SIG-M5 treated with dmso at 0.1 percent for 504 hours (cell line): ENCODE measurements around the gene DPH6.
A peak's percentile ranks its signal among the peaks of the same experiment; 100 is the strongest.

Experiments used
- DNase-seq: peaks from one replicate; lab custom pipeline; 2025; ENCODE audit not compliant: unreplicated experiment; lab: John Stamatoyannopoulos, UW

DPH6 gene

GRCh38 chr15:35545316-35545823 is 595 bp downstream of the DPH6 start:
- peak; percentile 24 for DNase-seq

DNA sequence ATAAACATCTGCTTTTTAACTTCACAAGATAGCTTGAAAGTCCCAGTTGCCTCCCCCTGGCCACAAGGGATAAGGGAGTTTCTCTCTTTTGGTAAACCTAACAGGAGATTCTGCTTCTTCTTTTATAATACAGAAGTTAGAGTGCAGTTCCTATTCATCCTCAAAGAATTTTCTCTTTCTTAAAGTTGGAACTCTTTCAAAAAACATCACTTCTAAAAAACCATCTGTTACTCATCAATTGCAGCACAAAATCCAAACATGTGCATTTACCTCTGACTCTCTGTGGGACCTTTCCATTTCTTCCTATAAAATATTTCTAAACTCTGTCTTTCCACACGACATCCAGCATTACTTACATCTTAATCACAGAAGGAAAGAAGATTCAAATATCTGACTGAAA is 5.1 kb downstream of the DPH6 start:
- DNase-seq = no peak

DNA sequence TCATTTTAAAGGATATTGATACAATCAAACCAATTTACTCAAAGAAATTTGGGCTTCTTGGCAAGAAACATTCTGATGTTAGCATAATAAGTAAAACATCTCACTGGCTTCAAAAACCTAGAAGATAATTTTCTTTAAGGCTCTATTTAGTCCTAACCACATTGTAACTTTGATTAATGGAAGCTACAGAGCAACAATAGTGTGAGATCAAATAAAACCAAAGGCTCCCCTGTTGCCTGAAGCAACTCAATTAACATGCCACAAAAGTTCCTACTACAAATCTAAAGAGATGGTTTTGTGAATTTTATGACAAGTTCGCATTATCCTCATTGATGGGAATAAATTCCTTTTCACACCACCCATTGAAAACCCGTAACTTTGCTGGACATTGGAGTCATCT is 5.9 kb downstream of the DPH6 start:
- DNase-seq = no peak

DNA sequence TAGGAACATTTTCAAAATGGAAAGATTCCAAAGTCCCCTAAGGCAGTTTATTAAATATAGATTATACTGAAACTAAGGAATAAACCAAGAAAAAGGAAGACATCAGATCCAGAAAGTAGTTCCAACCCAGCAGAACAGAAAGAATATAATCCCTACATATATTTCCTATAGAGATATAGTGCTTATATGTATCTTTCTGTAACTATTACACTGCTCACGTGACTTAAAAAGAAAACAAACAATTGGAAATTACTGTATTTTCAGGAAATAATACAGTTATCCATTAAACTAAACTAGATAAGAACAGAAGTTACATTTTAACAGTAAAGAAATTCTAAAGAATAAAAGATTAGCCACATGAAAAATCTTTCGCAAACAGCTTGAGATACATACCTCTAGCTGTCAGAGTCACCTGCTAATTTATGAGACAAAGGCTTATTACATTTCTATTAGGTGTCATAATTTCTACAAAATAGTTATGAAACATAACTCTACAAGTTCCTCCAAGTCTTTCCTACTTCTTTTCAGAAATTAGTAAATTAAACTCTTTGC is 10.5 kb downstream of the DPH6 start:
- no peak for DNase-seq

GRCh38 chr15:35533130-35534110 is 12.5 kb downstream of the DPH6 start:
- DNase-seq = no peak

- no peak for DNase-seq
Measured at GRCh38 chr15:35530698-35531097, 15.3 kb downstream of the DPH6 start.

DNA sequence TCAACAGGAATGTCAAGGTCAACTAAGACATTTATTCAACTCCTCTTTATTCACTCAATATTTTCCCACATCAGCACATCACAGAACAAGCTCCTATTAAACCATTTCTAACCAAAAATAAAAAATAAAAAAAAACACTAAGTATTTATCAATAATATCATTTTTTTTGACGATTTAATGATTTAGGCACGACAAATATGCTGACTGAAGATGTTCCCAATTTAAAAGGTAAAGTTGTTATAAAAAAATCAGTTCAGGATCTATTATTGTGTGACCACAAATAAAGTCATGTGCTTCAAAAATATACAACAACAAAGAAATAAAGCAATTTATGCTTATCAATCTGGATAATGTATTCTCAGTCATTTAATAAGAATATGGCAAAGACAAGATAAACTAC is 16.2 kb downstream of the DPH6 start:
- DNase-seq = no peak

GRCh38 chr15:35522061-35522460 is 23.9 kb downstream of the DPH6 start:
- no peak for DNase-seq

DNA sequence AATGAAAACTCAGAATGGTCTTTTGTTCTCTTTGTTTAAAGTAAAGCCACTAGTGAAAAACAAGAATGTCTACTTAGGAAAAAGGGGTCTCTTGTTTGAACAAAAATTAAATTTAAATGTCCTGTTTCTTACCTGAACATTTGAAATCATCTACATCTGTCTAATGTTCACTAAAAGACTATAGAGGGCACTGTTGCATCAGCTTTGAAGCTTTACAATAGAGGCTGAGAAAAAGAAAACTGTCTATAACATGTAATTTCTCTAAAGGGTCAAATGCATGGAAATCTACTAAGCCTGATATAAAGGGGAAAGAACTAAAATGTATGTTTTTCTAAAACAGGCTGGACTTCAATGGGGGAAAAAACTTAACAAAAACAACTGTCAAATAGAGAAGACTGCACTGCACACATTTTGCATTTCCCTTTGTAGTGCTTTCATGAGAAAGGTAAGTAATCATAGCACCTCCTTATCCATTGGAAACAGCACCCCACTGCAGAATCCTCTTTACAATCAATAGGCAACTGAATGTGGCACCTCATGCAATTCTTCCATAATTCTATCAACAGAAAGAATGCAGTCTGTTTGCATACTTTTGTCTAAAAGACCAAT is 26.3 kb downstream of the DPH6 start:
- no peak for DNase-seq

DNA sequence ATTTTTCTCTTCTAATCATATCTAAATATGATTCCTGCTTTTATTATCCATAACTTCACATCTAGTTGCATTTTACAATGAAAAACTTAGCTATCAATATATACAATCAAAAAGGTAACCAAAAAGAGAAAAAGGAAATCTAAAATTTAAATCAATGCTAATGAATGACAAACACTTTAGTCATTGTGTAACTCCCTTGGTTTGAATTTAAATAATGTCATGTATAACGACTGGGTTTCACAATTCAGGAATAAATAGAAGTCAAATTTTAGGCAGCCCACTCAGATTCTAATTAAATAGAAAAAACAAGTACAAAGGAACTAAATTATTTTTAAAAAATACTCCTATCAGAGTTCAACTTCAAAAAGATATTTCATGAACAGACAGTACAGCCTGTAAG is 26.9 kb downstream of the DPH6 start:
- DNase-seq = no peak

GRCh38 chr15:35514759-35515158 is 31.2 kb downstream of the DPH6 start:
- no peak for DNase-seq

DNA sequence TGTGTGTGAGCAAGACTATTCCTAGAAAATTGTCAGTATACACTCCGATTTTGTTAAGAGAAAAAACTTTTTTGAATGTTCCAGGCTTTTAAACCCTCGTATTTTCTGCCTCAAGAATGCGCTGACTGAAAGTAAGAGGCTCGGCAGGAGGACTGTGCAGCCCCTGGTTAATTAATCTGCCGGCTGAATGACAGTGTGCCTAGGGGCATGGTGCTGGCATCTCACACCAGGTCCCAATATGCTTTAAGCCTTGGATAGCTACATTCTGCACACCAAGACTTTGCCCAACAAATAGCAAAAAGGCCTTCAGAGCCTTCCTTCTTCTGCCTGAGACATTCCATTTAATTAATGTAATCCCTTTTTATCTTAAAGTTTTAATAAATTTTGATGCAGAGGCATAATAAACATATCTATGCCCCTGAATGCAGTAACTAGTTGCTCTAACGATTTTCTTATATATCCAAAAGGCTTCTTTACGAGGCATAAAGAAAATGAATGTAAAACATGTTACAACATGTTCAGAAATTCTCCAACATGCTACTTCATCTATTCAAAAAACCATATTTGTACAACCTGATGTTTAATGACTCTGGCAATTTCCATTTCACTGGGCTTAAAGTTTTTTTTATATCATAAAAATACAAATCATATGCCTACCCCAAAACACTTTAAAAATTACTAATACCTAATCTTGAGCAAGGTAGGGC is 37.9 kb downstream of the DPH6 start:
- no peak for DNase-seq

DNA sequence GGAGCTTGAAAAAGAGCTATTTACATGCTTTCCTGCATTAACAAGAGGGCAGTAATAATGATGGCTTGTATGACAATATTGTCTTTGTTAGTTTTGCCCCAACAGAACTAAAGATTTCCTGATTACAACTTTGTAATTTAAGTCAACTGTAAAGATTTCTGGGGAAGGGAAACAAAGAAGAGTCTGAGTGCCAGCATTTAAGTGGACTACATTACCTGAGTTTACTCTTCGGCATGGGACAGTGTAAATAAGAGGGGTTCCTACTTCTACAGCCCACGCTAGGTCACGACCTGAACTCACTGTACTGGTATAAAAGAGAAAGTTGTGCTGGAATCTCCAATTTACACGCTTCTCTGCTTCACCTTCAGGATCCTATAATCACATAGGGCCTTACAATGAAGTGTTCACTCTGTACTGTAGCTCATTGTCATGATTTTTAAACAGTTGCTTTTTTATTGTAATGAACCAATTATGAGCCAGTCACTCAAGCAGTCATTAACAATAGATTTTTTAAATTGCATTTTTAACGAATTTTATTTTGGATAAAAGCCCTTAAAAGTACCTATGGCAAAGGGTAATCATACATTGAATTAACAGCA is 39.6 kb downstream of the DPH6 start:
- DNase-seq = no peak

GRCh38 chr15:35505809-35506208 is 40.2 kb downstream of the DPH6 start:
- DNase-seq = no peak

DNA sequence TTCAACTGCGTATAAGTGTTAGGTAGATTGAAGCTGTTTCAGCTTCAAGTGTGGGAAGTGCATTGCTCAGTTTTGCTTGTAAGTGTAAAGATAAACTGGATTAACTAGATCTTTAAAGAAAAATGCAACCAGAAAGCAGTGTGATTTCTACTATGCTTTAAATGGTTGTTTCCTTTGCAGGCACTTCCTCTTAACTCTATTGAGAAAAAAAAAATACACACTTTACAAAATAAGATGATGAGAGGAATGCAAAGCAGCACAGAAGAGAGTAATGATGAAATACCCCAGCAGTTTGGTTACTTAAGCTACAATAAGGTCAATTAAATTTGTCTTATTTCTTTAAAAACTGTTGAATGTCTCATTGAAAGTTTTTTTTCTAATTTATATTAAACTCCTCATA is 40.8 kb downstream of the DPH6 start:
- DNase-seq = no peak

DNA sequence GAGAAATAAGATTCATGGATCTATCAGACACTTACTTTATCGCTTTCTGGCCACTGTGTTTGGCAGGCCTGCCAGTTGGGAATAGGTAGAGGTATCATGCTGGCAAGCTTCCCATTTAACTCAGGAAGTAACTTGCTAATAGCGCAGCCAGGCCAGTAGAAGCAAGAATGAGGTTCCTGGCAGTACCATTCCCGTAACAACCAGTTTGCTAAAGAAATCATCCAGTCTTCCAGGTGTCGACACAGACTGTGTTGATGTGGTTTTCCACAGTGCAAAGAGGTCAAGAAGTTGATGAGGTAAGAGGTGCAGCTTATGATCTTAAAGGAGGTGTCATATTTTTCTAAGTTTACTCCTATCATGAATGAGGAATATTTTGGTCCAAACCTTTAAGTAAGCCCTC is 46.2 kb downstream of the DPH6 start:
- DNase-seq = no peak

DNA sequence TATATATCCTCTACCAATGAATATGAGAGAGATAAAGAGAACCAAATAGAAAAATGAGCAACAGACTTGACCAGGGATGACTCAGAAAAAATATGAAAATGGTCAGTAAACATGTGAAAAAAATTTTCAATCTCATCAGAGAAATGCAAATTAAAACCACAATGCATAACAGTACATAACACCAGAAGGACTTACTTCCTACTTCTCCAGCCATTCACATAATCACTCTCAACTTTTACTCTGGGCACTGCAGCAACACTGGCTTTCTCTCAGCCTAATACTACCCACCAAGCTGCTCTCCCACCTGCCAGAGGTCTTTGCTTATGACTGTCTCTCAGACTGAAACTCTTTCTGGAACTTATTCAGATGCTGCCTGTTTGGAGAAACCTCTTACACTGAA is 49.4 kb downstream of the DPH6 start:
- DNase-seq = no peak

GRCh38 chr15:35495080-35495479 is 50.9 kb downstream of the DPH6 start:
- no peak for DNase-seq

GRCh38 chr15:35491999-35492398 is 54.0 kb downstream of the DPH6 start:
- DNase-seq = no peak

- no peak for DNase-seq
Measured at GRCh38 chr15:35491173-35491572, 54.8 kb downstream of the DPH6 start.

DNA sequence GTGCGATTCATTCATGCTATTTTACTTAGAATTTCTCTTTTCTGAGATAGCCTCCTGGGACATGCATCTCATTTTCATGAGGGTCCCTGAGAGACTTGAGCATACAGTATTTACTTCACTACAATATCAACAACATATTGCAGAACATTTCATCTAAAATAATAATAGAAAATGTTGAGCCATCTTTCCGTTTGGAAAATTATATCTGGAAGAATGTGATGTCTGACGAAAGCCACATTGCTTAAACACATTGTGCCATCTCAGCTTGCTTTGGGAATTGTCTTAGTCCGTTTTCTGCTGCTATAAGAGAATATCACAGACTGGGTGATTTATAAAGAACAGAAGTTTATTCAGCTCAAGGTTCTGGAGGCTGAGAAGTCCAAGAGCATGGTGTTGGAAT is 55.5 kb downstream of the DPH6 start:
- DNase-seq = no peak
